HG03045 (cell line): ENCODE results near the gene GPALPP1.
A peak's percentile ranks its signal among the peaks of the same experiment; 100 is the strongest.
"Not testable (repeated sequence)": the region's sequence is repeated elsewhere in the genome, so short reads cannot be mapped to it uniquely, and the experiment has no call there.

Source experiments
- ATAC-seq: cut with Tn5 transposase; IDR thresholded peaks from one replicate; pipeline ENCODE4 v1.9.1; 2021; ENCODE audit warnings: mild to moderate bottlenecking, moderate library complexity; ENCODE audit not compliant: unreplicated experiment

The GPALPP1 gene

GRCh38 chr13:45004096-45004495 lies 14.8 kb downstream of the GPALPP1 start:
- no peak for ATAC-seq

GRCh38 chr13:45007225-45007624 lies 17.9 kb downstream of the GPALPP1 start:
- ATAC-seq: no peak

- no peak for ATAC-seq
These were observed 18.5 kb downstream of the GPALPP1 start for GRCh38 chr13:45007823-45008222.

- no peak for ATAC-seq
These were observed 21.9 kb downstream of the GPALPP1 start for GRCh38 chr13:45011198-45011597.

- ATAC-seq: no peak
These were observed 26.0 kb downstream of the GPALPP1 start for GRCh38 chr13:45015300-45015699.

GRCh38 chr13:45016792-45017425 lies 27.6 kb downstream of the GPALPP1 start:
- no peak for ATAC-seq

GRCh38 chr13:45019981-45020380 lies 30.6 kb downstream of the GPALPP1 start:
- not testable (repeated sequence) for ATAC-seq

GRCh38 chr13:45021250-45021649 lies 31.9 kb downstream of the GPALPP1 start:
- no peak for ATAC-seq

- ATAC-seq: no peak
These were observed 35.5 kb downstream of the GPALPP1 start for GRCh38 chr13:45024847-45025246.

GRCh38 chr13:45034342-45034741 lies 45.0 kb downstream of the GPALPP1 start:
- no peak for ATAC-seq

- no peak for ATAC-seq
These were observed 46.9 kb downstream of the GPALPP1 start for GRCh38 chr13:45036206-45036605.

- no peak for ATAC-seq
These were observed 50.8 kb downstream of the GPALPP1 start for GRCh38 chr13:45040173-45040572.

- no peak for ATAC-seq
These were observed 51.3 kb downstream of the GPALPP1 start for GRCh38 chr13:45040622-45041021.

GRCh38 chr13:45042539-45042938 lies 53.2 kb downstream of the GPALPP1 start:
- no peak for ATAC-seq

GRCh38 chr13:45046445-45046844 lies 57.1 kb downstream of the GPALPP1 start:
- no peak for ATAC-seq

- ATAC-seq: peak; percentile 69
These were observed 58.3 kb downstream of the GPALPP1 start for GRCh38 chr13:45047394-45048310.

- no peak for ATAC-seq
These were observed 59.6 kb downstream of the GPALPP1 start for GRCh38 chr13:45048890-45049407.

GRCh38 chr13:45049478-45049877 lies 60.1 kb downstream of the GPALPP1 start:
- no peak for ATAC-seq

- ATAC-seq: no peak
These were observed 62.0 kb downstream of the GPALPP1 start for GRCh38 chr13:45051315-45051714.

GRCh38 chr13:45055198-45055901 lies 66.0 kb downstream of the GPALPP1 start:
- no peak for ATAC-seq

- no peak for ATAC-seq
These were observed 66.7 kb downstream of the GPALPP1 start for GRCh38 chr13:45055902-45056648.
